ENCODE results near the gene FAM209A.

DNA sequence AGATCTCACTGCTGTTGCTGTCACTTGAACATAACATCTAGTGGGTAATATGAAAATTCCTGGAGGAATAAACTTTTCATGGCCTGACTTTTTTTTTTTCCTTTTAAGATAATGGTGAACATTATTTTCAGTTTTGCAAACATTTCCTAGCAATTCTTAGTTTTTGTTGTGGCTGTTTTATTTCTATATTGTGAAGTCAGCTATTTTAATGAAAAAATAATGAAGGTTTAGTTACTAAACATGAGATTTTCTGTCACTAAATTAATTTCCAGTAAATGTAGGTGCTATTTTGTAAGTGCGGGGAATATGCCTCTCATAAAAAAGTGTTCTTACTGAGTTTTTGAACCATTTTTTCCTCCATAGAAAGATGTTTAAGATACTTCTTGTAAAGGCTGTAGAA is 23.4 kb upstream of the FAM209A start:
- TF ChIP-seq POLR2A (IDR thresholded peaks at IDR 0.05): no peak
- TF ChIP-seq, protein P1, sequence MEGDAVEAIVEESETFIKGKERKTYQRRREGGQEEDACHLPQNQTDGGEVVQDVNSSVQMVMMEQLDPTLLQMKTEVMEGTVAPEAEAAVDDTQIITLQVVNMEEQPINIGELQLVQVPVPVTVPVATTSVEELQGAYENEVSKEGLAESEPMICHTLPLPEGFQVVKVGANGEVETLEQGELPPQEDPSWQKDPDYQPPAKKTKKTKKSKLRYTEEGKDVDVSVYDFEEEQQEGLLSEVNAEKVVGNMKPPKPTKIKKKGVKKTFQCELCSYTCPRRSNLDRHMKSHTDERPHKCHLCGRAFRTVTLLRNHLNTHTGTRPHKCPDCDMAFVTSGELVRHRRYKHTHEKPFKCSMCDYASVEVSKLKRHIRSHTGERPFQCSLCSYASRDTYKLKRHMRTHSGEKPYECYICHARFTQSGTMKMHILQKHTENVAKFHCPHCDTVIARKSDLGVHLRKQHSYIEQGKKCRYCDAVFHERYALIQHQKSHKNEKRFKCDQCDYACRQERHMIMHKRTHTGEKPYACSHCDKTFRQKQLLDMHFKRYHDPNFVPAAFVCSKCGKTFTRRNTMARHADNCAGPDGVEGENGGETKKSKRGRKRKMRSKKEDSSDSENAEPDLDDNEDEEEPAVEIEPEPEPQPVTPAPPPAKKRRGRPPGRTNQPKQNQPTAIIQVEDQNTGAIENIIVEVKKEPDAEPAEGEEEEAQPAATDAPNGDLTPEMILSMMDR (IDR thresholded peaks at IDR 0.05): no peak

Measured in testis (tissue), 2 donors.